HG03108 (cell line): ENCODE measurements around the gene SMIM41.

Experiments used
- ATAC-seq: cut with Tn5 transposase; IDR thresholded peaks from one replicate; pipeline ENCODE4 v1.9.1; 2021; ENCODE audit warnings: moderate library complexity; ENCODE audit not compliant: unreplicated experiment

The SMIM41 gene

GRCh38 chr12:52062167-52063081, 17.1 kb upstream of the SMIM41 start:
- no peak for ATAC-seq

- no peak for ATAC-seq
These were observed 16.2 kb upstream of the SMIM41 start for GRCh38 chr12:52063082-52063924.

GRCh38 chr12:52063981-52064649, 15.4 kb upstream of the SMIM41 start:
- ATAC-seq: no peak

GRCh38 chr12:52066346-52067080, 13.0 kb upstream of the SMIM41 start:
- ATAC-seq: no peak

DNA sequence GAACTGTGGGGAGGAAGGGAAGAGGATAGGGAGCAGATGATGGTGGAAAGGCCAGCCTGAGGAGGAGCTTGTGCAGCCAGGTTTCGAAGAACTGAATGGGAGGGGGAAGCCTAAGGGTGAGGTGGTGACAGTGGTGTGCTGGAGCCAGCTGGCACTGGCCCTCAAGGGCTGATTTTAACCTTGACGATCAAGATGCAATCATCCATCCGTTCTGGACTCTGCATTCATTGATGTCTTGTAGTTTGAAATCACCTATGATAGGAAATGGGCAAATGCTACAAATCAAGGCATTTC, 12.5 kb upstream of the SMIM41 start:
- ATAC-seq: no peak

- peak; percentile 95 for ATAC-seq
These were observed 9.9 kb upstream of the SMIM41 start, which contains the start of gene ATG101 for GRCh38 chr12:52069327-52070184. TSS of gene ATG101 (plus strand) at chr12:52069978. CDS start at chr12:52073651, 3,673 bp downstream.

- no peak for ATAC-seq
These were observed 9.1 kb upstream of the SMIM41 start for GRCh38 chr12:52070185-52070925.

DNA sequence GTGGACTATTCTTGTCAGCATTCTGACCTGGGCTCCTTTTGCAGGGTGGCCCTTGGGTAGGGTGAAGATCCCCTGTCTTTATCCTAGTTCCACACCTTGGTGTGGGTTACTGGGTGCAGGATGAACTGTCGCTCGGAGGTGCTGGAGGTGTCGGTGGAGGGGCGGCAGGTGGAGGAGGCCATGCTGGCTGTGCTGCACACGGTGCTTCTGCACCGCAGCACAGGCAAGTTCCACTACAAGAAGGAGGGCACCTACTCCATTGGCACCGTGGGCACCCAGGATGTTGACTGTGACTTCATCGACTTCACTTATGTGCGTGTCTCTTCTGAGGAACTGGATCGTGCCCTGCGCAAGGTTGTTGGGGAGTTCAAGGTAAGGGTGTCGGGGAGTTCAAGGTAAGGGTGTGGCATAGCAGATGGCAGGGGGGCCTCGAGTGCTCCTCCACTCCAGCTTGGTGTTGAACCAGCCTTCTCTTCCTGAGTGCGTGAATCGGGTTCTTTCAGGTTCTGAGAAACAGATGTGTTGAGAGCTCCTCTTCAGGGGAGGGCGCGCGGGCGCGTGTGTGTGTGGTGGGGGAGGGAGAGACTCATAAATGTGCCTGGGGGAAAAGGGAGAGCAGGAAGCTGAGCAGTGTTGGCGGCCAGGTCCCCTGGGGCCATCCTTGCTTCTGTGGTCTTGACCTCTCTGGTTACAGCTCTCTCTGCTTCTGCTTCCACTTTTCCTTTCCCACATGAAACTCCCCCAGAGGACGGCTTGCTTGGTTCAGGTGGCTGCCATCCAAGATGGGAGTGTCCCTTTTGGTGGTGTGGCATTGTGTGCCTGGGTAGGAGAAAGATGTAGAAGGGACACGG, 5.7 kb upstream of the SMIM41 start:
- ATAC-seq: no peak

GRCh38 chr12:52074971-52075724, 4.4 kb upstream of the SMIM41 start:
- ATAC-seq: no peak

- no peak for ATAC-seq
These were observed 2.7 kb upstream of the SMIM41 start for GRCh38 chr12:52076811-52077210.

- no peak for ATAC-seq
These were observed 1.2 kb upstream of the SMIM41 start for GRCh38 chr12:52078276-52078675.

- ATAC-seq: no peak
These were observed 1.1 kb downstream of the SMIM41 start for GRCh38 chr12:52080403-52081251.

DNA sequence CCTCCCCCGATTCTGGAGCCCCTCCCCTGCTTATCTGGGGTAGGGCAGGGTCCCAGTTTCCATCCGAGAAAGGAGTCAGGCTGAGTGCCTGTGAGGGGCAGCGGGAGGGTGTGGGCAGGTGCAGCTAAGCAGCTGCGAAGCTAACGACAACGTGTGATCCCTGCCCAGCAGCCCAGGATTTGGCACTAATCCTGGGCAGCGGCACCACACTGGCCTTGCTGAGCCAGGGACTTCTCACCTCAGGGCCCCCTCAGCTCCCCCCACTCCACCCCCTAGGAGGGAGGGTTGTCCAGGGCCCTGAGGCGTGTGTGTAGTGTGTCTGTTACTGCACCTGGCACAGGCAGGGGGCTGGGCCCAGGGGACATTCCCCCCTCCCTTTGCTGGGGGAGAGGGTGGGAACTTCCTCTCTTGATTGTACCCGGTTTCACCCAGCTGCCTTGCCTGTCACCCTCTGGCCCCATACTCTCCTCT, 1.8 kb downstream of the SMIM41 start:
- ATAC-seq: peak; percentile 57

DNA sequence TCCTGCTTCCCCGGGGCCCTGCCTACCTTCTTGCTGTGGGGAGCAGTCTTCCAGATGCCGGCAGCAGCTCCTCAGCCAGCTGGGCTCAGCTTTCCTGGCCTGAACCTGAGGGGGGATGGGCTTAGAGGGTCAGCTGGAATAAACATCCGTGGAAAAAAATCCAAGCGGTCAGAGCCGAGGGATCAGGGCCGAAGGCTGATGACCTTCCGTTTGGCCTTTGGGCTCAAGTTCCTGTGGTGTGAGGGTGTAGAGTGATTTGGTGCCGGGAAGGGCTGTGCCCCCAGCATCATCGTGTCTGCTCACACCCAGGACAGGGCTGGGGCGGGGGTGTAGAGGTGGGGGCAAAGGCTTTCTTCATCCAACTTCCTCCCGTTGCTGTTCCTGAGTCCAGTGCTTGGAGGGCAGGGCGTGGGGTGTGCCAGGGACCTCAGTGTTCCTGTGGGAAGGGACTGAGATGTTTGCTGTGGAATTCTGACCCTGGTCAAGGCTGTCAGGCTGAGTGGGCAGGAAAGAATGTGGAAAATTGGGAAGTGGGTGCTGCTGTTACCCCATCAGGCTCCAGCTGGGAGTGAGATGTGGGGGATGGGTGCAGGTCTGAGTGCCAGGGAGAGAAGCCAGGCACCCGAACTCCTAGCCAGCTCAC, 2.6 kb downstream of the SMIM41 start:
- no peak for ATAC-seq

GRCh38 chr12:52082669-52082987, 3.1 kb downstream of the SMIM41 start:
- no peak for ATAC-seq

GRCh38 chr12:52082988-52083637, 3.6 kb downstream of the SMIM41 start:
- ATAC-seq: no peak
